HG02623 (cell line): ENCODE data around the gene YWHAH.

Experiments used
- ATAC-seq: cut with Tn5 transposase; IDR thresholded peaks from one replicate; pipeline ENCODE4 v1.9.1; 2021; ENCODE audit warnings: moderate library complexity; ENCODE audit not compliant: unreplicated experiment

YWHAH gene

DNA sequence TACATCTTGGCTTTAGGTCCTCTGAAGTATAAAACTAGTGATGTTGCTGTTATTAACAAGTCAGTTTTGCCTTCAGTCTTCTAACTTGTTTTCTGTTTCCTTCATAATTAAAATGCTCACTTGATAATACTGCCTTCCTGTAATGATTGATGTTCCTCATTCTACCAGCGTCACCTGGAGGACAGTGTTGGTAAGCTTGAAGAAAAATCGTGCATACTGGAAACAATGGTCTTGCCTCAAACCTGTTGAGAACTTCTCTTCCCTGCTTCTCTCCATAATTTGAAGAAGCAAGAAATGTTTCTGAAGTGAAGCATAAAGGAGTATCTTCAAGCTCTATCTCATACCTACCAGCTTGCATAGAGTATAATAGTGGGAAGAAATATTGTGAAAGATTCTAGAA is 3.0 kb downstream of the YWHAH start:
- ATAC-seq, result no peak

DNA sequence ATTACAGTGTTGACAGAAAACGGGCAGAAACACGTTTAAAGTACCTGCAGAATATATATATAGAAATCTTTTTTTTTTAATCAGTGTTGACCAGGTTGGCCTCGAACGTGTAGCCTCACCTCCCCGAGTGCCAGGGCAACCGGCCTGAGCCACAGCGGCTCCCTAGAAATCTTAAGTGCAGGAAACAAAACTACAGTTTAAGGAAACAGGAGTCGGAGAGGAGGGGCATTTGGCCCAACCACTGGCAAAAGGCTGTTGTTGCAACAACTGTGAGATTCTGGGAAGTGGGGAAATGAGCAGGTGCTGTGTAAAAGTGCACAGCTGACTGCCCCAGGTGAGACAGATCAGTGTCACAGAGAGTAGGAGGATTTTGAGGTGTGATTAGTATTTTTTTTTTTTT is 3.7 kb downstream of the YWHAH start:
- no peak for ATAC-seq

DNA sequence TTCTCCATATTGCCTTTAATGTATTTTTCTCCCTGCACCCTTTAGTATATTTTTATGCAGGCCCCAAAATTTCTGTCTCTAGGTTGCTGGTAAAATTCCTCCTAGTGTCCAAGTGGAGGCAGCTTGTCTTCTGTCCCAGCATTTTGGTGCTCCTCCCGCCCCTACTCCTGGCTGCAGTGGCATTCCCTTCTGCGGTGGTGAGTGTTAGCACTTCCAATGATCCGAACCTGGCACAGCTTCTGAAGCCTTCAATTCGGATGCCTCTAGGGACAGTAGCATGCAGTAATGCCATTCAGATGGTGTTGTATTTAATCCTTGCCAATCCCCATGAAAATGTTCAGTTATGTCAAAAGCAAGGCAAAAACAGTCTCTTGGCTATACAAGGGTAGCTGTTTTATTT is 5.9 kb downstream of the YWHAH start:
- ATAC-seq, result no peak

DNA sequence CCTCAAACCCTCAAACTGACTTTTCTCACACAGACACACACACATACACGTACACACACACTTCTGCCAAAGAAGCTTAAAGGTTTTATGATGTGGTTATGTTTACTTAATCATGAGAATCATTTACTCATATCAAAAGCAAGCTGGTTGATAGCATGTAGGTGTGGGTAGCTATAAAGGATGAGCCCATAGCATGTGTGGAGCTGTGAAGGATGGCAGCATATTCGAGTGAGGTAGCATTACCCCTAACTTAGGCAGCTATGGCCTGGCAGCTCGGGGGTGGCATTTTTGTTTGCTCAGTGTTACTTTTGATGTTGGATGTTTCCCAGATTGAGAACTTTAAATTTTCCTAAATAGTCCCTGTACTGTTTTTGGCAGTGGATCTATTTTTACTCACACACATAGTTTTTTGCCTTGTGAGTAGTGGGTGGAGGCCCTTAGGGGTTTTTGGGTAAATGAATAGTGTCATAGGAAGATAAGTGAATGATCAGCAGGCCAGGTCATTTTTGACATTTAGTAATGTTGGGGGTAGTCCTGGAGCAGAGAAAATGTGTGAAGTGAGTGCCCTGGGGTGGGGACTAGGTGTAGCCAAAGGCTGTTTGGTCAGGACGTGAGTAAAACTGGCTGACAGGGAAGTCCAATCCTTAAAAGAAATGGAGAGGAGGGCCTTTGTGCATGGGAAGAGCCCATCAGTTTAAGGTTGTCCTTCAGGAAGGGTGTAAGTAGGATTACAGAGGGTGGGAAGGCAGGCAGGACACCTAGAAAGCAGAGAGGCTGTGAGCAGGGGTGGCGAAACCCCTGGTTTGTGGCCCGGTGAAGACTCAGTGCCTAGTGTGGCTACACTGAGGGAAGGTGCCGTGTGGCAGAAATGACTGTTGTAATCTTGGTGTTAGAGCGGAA is 7.1 kb downstream of the YWHAH start:
- no peak for ATAC-seq

DNA sequence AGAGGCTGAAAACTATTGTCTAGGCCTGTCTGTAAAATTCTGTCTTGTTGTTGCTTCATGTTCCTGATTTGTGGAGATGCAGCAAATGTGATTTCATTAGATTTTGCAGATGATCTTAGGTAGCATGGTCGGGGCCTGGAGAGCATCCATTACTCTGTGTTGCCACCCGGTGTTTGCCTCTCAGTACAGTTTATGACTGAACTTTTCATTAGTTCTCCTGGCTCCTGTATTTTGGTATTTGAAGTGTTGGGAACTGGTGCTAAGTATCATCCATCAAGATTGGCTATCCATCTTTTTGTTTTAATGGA is 7.7 kb downstream of the YWHAH start:
- ATAC-seq, result no peak

DNA sequence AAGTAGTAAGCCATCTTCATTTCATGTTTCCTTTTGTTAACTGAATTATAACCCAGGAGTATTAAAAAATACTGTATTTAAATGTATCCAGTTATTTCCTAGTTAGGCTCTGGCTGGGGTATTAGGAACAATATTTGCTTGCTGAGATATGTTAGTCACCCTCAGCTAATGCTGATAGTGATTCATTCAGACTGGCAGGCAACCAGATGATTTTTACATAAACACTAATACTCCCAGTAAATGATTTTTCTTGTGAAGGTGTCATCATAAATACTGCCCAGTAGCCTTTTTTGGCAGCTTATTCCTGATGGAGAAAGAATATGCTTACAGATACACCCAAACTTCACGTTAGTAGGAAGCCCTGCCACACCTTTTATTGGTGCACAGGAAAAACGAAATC is 8.1 kb downstream of the YWHAH start:
- ATAC-seq, result no peak

DNA sequence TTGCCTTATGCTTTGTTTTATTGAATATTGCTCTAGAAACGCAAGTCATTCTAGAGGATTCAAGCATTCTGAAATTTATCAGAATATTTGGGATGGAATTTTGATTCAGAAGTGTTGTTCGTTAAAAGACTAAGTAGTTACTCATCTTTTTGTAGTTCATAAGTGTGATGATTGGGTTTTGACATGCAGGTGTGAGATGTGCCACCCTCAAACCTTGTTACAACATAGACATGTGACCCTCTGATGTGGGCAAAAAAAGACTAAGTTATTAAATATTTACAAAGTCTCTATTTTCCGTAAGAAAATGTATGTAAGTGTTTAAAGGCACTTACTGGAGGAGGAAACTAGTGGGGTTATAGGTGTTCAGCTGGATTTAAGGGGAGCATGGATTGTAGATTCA is 8.9 kb downstream of the YWHAH start:
- no peak for ATAC-seq

DNA sequence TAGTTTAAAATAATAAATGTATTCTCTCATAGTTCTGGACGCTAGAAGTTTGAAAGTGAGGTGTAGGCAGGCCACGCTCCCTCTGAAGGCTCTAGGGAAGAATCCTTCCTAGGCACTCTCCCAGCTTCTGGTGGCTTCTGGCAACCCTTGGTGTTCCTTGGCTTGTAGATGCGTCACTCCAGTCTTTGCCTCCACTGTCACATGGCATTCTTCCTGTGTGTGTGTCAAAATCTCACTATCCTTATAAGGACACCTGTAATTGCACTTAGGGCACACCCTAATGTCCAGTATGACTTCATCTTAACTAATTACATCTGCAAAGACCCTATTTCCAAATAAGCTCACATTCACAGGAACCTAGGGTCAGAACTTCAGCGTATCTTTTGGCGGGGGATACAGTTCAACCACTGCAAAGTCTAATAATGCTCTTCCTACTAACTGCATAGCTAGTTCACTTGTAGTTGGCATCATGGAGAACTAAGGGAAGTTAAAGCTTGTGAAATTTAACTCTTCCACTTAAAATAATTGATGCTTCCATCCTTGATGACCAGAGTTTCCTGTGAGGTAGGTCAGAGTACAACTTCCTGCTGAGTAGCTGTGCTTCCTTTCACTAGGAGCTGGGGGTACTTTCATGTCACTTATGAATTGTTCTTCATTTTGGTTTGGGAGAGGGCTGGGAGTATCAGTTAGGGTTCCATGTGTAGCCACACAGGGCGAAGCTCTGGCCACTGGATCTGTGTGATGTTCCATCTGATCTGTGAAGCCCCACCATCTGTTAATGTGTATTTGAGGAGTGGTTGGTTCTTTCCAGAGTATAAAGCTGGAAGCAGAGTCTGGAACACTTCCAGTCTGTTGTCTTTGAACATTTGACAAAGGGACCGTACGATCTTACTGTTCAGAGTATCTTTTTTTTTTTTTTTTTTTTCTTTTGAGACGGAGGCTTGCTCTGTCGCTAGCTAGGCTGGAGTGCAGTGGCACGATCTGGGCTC is 10.5 kb downstream of the YWHAH start:
- ATAC-seq, result no peak

DNA sequence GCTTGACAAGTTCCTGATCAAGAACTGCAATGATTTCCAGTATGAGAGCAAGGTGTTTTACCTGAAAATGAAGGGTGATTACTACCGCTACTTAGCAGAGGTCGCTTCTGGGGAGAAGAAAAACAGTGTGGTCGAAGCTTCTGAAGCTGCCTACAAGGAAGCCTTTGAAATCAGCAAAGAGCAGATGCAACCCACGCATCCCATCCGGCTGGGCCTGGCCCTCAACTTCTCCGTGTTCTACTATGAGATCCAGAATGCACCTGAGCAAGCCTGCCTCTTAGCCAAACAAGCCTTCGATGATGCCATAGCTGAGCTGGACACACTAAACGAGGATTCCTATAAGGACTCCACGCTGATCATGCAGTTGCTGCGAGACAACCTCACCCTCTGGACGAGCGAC is 12.0 kb downstream of the YWHAH start:
- no peak for ATAC-seq

DNA sequence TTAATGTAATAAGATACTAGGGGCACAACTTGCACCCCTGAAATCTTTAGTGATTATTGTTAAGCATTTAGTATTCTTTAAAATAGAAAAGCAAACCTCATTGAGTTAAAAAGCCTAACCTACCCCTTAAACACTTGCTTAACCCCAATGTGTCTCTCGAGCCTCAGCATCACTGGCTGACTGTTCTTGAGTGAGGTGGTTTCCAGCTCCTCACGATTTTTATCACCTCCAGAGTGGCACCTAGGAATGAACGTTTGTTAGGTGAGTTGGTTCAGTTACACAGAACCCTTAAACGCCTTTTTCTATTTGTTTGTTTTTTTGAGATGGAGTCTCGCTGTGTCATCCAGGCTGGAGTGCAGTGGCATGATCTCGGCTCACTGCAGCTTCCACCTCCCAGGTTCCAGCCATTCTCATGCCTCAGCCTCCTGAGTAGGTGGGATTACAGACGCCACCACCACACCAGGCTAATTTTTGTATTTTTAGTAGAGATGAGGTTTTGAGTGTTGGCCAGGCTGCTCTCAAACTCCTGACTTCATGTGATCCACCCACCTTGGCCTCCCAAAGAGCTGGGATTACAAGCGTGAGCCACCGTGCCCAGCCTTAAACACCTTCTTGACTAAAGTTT is 13.7 kb downstream of the YWHAH start:
- ATAC-seq, result no peak

DNA sequence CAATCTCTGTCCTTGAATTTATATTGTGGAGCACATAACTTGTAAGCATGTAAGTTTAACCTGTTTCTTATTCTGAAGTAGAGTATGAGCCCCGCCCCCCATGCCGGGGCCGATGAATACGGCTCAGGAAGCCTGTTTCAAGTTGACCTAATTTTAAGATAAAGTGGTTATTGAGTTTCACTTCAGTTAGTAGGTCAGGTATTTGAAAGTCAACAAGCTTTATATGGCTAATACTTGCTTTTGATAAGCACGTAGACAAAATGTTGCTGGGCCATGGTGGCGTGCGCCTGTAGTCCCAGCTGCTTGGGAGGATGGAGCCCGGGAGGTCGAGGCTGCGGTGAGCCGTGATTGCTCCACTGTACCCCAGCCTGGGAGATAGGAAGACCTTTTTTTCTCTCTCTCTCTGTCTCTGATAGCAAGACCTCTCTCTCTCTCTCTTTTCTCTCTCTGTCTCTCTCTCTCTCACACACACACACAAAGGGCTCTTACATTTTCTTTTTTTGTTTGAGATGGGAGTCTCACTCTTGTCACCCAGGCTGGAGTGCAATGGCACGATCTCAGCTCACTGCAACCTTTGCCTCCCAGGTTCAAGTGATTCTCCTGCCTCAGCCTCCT is 14.4 kb downstream of the YWHAH start:
- no peak for ATAC-seq

DNA sequence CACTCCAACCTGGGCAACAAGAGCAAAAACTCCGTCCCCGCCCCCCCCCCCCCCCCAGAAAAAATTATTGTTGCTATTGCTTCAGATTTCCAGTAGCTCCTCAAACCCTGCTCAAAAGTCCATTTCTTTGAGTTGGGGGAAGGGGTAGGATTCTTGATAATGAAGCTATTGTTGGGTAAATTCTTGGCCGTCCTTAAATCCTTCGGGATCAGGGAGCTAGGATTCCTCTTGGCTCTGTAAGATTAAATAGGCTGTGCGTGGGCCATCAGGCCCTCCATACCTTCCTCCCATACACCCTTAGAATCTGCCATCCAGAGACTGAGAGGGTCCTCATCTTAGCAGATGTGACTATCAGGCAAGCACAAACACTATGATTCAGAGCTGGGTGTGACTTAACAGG is 16.4 kb downstream of the YWHAH start:
- no peak for ATAC-seq

DNA sequence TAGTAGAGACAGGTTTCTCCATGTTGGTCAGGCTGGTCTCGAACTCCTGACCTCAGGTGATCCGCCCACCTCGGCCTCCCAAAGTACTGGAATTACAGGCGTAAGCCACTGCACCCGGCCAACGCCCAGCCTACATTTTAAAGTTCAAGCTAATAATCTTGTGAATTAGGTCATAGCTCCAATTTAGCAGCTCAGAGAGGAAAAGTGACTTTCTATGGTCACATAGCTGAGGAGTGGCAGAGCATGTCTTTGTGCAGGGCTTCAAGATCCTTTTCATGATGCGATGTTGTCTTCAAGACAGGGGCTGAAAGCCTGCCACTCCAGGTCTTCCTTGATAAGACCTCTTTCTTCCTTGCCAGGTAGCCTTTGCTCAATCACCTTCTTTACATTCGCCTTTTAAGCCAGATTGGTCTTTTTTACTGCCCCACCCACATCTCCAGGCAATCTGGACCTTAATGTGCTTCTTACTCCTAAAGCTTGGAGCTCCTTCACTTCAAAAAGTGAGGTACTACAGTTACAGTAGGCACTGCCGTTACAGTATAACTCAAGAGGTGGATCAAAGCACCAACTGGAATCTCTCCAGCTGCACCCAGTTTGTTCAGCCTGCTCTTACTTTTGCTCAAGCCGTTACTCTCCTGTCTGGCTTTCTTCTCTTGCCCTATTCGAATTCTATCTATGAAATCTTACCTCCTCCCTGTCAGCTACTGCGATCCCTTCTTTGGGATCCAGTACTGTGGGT is 18.2 kb downstream of the YWHAH start:
- no peak for ATAC-seq

DNA sequence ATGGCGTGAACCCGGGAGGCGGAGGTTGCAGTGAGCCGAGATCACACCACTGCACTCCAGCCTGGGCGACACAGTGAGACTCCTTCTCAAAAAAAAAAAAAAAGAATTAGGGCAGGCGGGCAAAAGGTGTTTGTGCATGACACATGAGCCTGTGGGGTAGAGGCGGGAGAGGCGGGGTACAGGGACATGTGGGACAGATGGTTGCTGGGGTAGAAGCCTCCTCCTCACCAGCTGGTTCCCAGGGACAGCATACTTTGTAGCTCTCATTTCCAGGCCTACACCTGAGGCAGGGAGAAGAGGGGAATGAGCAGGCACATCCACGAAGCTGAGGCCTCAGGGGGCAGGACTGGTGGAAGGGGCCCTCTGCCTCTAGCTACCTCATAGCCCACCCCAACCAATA is 23.7 kb downstream of the YWHAH start:
- no peak for ATAC-seq

DNA sequence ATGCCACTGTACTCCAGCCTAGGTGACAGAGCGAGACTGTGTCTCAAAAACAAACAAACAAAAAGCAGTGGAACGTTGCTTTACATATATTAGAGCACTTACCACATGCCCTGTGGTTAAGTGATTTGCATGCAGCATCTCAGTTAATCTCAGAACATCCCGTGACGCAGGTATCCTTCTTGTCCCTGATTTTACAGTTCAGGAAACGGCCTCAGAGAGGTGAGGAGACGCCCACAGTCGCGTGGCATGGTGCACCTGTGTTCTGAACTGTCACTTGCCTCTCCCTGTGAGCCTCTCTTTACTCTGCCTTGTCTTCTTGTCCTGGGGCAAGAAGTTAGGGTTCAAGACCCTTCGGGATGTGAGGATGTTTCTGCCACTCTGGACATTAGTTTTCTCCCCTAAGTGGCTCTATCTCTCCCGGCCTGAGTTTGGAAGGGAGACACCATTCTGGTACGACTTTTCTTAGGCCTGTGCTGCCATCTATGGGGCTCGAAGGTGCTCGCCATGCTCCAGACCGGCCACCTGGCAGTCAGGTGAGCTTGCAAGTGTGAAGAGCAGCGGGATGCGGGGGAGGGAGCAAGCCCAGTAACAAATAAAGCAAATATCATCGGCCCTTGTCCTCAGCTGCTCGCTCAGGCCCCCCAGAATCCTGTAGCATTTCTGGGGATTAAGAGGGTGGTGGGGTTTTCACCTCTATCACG is 25.6 kb downstream of the YWHAH start:
- ATAC-seq, result no peak

DNA sequence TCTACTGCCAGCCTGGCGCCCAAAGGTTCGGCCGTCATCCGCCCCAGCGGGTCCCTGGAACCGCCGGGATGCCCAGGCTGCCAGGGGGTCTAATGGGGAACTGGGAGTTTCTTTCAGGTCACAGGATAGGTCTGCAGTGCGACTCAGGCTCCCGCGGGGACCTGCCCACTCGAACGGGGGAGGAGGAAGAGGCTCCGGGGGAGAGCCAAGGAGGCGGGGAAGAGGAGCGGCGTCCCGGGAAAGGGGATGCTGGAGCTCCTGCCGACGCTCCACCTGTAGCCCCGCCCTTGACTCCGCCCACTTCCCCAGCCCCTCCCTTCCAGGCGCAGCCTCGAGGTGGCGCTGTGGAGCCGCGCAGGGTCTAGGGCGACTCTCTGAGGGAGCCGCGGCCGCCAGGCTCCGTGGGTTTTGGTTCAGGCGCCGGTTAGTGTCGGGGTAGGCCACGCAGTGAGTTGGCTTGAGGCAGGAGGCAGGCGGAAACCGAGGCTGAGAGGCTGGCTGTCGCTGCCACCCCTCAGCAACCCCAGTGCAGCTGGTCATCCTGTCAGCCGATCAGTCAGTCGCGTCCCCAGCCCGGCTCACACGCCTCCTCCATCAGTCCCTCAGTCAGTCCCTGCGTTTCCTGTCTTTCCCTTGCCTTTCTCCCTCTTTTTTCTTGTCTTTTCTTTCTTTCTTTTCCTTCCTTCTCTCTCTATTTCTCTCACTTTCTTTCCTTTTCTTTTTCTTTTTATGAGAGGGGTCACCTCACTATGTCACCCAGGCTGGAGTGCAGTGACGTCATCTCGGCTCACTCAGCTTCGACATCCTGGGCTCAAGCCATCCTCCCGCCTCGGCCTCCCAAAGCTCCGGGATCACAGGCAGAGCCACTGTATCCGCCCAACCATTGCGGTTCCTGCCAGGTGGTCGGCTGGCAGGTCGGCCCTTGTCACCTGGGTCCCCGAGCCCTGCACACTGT is 26.4 kb downstream of the YWHAH start:
- no peak for ATAC-seq

DNA sequence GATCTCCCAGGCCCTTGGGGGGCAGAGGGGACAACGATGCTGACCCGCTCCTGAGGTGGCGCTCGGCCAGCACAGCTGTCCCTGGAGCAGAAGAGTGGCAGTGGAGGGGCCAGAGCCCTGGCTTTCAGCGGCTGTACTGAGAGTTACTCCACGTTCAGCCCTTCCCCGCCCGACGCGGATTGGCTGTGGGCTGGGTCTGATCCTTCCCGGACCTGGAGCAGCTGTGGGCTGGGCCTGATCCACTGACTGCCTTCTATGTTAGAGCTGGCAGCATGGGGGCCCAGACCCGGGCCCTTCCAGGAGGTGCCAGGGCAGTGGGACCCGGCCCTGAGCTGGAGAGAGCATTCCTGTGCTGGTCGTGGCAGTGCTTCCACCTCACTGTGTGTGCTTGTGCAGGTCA is 27.8 kb downstream of the YWHAH start:
- no peak for ATAC-seq

DNA sequence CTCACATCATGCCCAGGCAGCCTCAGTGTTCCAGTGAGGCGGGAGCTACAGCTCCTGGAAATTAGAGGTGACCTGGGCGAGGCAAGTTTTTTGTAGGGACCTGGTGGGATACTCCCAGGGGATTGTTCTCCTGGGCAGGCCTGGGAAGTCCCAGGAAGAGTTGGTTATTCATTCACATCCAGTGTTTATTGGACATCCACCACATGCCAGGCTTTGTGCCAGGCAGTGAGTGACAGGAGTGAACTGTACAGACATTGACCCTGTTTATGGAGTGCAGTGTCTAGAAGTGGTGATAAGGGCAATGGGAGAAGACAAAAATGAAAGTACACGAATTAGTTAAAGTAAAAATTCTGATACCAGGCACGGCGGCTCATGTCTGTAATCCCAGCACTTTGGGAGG is 29.4 kb downstream of the YWHAH start:
- no peak for ATAC-seq
